SKM-1 treated with dmso at 0.1 percent for 144 hours (cell line): ENCODE data around the gene NCAN.
"Not testable (repeated sequence)": the region's sequence is repeated elsewhere in the genome, so short reads cannot be mapped to it uniquely, and the experiment has no call there.

Experiments used
- DNase-seq: peaks from one replicate; lab custom pipeline; 2025; ENCODE audit not compliant: unreplicated experiment; lab: John Stamatoyannopoulos, UW

NCAN gene

GRCh38 chr19:19223636-19224035, 11.9 kb downstream of the NCAN start:
- DNase-seq, result no peak

- no peak for DNase-seq
Measured at GRCh38 chr19:19224150-19224851, 12.5 kb downstream of the NCAN start.

GRCh38 chr19:19224852-19225494, 13.2 kb downstream of the NCAN start:
- DNase-seq, result peak; percentile 38

- DNase-seq, result no peak
Measured at GRCh38 chr19:19226204-19226603, 14.4 kb downstream of the NCAN start.

GRCh38 chr19:19226663-19227062, 14.9 kb downstream of the NCAN start:
- DNase-seq, result no peak

GRCh38 chr19:19227217-19227616, 15.5 kb downstream of the NCAN start:
- DNase-seq, result no peak

GRCh38 chr19:19229701-19230100, 17.9 kb downstream of the NCAN start:
- no peak for DNase-seq

GRCh38 chr19:19230999-19231398, 19.2 kb downstream of the NCAN start:
- DNase-seq, result no peak

GRCh38 chr19:19232261-19232721, 20.5 kb downstream of the NCAN start:
- DNase-seq, result no peak

GRCh38 chr19:19234220-19234816, 22.6 kb downstream of the NCAN start:
- no peak for DNase-seq

- DNase-seq, result no peak
Measured at GRCh38 chr19:19236173-19236572, 24.4 kb downstream of the NCAN start.

GRCh38 chr19:19238126-19238894, 26.6 kb downstream of the NCAN start:
- DNase-seq, result no peak

- no peak for DNase-seq
Measured at GRCh38 chr19:19239675-19240074, 27.9 kb downstream of the NCAN start.

- DNase-seq, result no peak
Measured at GRCh38 chr19:19240476-19240875, 28.7 kb downstream of the NCAN start.

GRCh38 chr19:19250196-19250801, 38.5 kb downstream of the NCAN start:
- DNase-seq, result no peak

- DNase-seq, result not testable (repeated sequence)
Measured at GRCh38 chr19:19253409-19253808, 41.7 kb downstream of the NCAN start.

- peak; percentile 48 for DNase-seq
Measured at GRCh38 chr19:19256072-19256969, 44.6 kb downstream of the NCAN start.

- DNase-seq, result no peak
Measured at GRCh38 chr19:19257137-19257536, 45.4 kb downstream of the NCAN start.

GRCh38 chr19:19257836-19258588, 46.3 kb downstream of the NCAN start:
- no peak for DNase-seq
